Right lung (tissue), 5 donors: ENCODE results near the gene CFAP300. TPM values are rescaled to one million over a fixed set of nuclear protein-coding genes. Genes with fewer than 3 reads are reported as not detected.

Experiments used
- DNase-seq, 2 donors: peaks; one replicate each; pipeline ENCODE4 v3.0.0-alpha.2; 2013
- polyA plus RNA-seq, 5 donors: library from polyadenylated mRNA; unstranded; fragments of 120-200 nt; gene quantifications; one replicate each; pipeline versions ENCODE4 v1.2.1 to v1.2.3, GENCODE V29; 2013; ENCODE audit warnings: inconsistent platforms in 1 of 5, low replicate concordance in 1 of 5; ENCODE audit not compliant: insufficient read length in 5 of 5, insufficient read depth in 1 of 5

CFAP300 gene
- polyA plus RNA-seq, 5 donors: 6.0 to 10.6 (median 8.7) TPM

DNA sequence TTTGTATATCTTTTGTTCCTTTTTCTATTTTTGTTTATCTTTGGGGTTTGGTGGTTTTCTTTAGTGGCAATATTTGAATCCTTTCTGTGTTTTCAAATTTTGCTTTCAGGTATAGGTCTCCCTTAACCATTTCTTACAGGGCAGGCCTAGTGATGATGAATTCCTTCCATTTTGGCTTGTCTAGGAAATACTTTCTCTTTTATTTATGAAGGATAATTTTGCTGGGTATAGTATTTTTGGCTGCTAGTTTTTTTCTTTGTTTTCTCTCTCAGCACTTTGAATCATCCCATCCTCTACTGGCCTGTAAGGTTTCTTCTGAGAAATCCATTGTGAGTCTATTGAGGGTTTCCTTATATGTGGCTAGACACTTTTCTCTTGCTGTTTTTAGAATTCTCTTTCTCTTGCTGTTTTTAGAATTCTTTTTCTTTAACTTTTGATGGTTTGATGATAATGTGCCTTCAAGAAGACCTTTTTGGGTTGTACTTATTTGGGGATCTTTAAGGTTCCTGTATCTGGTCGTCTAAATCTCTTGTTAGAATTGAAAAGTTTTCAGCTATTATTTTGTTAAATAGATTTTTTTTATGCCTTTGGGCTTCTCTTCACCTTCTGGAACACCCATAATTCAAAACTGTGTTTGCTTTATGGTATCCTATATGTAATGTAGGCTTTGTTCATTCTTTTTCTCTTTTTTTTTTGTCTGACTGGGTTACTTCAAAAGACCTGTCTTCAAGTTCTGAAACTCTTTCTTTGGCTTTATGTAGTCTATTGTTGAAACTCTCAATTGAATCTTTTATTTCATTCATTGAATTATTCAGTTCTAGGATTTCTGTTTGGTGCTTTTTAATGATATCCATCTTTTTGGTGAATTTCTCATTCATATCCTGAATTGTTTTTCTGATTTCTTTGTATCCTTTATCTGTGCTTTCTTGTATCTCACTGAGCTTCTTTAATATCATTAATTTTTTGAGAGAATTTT is 24.5 kb downstream of the CFAP300 start:
- no peak for DNase-seq

DNA sequence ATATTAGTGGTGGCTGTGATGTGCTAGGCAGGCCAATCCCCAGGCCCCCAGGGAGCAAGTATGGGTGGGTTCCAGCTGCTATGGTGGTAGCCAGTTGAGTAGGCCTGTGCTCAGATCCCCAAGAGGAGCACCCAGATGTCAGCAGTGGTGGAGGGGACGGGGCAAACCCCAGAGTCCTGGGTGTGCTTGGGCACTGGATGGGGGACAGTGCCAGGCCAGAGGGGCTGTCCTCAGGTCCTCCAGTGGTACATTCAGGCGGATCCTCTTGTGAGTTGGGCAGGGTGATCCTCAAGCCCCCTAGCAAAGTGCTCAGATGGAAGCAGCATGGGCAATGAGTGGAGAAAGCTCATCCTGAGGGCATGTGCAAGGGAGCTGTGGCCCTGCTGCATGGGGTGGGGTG is 26.0 kb downstream of the CFAP300 start:
- no peak for DNase-seq

DNA sequence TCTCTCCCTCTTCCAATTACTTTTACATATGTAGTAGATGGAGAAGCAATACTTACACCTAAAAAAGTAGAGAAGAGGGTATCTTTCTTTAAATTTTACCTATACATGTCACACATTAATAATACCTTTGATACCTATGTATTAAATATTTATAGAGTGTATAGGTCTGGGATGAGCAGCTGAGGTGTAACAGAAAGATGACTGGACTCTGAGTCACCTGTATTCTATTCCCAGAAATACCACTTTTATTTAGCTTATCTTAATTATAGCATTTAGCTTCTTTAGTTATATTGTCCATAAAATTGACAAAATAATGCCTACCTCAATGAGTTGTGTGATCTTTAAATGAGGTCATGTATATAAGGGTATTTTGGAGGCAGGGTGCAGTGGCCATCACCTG is 32.4 kb downstream of the CFAP300 start:
- DNase-seq: no peak

DNA sequence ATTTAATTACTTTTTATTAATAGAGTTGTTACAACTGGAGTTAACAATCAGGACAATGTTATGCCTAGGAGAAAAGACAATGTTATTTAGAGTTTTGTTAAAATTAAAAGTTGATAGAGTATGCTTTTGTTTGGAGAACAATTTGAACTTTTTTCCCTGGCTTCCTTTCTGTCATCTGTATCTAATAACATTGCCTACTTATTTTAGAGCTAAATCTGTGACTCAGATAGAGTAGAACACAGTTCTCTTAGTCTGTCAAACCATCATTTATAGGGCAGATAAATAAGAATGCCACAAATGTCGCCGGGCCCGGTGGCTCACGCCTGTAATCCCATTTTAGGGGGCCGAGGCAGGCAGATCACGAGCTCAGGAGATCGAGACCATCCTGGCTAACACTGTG is 34.1 kb downstream of the CFAP300 start:
- no peak for DNase-seq

DNA sequence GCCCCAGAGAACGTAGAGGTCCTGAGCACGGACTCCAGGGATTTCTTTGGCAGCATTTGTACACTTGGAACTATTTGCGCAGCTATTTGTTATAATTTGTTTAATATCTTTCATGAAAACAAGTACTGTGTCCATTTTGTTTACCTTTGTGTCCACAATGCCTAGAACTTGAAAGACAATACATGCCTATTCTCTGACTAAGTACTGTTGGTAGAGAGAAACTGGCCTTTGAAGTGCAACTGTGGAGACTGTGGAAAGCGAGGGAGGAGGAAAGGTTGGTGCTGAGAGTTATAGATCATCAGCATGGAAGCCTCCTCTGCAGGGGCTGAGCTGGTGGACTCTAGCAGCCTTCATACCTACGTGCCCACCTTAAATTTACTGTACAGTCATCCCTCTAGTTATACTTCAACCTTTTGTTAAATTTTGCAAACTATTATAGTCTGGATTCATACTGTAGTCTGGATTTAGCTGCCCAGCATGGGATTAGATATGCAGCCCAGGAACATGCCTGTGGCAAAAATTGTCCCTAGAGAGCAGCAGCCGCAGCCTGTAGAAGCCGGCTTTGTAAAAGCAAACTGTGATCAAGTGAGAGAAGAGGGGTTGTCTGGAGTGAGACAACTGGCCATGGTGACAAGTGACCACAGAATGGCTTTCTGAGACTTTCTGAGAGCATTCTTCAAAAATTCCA is 38.8 kb downstream of the CFAP300 start:
- no peak for DNase-seq

DNA sequence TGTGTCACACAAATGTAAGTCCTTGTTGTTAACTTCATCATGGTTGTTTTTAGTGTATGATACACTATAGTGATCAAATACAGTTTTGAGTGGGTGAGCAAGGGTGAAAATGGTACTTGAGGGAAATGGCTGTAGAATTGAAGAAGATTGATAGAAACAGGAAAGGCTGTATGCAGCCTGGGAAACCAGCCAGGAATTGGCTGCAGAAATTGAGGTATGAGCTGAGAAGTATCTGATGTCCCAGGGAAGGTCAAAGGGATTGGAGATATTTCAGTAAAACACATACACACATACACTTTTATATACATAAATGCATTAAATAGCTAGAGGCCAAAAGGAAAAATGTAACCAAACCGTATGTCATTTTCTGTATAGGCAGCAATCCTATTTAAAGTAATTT is 49.9 kb downstream of the CFAP300 start:
- DNase-seq: no peak

DNA sequence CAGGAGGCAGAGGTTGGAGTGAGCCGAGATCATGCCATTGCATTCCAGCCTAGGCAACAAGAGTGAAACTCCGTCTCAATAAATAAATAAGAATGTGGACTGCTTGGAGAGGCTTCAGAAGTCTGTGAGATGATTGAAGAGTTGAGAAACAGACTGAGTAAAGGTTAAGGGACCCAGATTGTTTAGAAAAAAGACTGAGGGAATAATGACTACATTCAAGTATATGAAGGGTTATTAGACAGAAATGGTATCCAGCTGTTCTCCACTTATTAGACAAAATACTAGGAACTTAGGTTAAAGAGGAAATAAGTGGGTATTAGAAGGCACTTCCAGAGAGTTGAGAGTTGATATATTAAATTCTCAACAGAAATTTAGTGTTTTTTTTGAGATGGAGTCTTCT is 52.5 kb downstream of the CFAP300 start:
- DNase-seq: peak in 1 of 2 donors; percentile 40

DNA sequence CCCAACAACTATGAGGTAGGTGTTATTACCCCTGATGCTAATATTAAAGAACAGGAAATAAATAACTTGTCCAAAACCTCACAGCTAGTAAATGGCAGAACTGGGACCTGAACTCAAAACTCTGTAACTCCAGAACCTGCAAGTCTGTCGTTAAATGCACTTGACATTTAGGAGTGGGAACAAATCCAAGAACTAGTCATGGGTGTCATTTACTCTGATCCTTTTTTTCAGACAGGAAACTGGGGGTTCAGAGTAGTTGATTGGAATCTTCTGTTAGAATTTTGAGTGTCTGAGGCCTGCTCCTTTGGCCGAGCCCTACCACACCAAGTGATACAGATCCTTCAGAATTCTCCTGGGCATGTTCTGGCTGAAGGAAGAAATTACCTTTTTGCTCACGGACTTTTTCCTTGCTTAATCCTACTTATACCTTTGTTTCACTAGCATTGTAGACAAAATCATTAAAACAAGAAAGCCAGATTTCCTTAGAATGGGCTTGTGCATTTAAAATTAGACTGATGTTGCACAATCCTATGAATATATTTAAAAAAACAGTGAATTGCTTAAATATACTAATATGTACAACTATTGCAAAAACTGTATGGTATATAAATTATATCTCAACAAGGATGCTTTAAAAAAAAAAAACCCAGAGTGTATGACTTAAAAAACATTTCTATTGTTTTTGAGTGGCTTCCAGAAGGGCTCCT is 61.6 kb downstream of the CFAP300 start:
- DNase-seq: no peak

DNA sequence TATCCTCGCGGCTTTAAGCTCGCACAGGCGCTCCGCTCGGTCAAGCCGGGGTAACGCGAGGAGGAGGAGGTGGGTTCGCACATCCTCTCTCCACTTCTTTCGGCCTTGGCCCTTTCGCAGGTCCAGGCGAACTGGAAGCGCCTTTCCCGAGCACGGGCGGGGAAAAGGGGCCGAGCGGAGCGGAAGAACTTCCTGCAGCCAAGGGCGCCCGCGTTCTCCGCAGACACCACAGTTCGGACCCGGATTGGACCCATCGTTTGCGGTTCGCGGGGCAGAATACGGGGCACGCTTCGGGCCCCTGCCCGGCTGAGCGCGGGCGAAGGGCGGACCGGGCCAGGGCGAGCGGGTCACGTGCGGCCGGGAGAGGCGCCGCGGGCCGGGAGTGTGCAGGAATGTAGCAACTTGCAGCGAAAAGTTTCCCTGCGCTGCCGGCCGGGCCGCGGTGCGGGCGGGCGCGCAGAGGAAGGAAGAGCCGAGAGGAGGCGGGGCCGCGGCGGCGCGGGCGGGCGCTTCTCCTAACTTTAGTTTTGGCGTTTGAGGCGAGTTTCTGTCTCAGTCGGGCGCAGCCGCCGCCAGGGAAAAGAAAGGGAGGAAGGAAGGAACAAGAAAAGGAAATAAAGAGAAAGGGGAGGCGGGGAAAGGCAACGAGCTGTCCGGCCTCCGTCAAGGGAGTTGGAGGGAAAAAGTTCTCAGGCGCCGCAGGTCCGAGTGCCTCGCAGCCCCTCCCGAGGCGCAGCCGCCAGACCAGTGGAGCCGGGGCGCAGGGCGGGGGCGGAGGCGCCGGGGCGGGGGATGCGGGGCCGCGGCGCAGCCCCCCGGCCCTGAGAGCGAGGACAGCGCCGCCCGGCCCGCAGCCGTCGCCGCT is 62.9 kb downstream of the CFAP300 start, which contains the start of gene YAP1:
Gene YAP1 (plus strand): TSS at position 552 of the 865 bp plus-strand sequence. CDS start 402 bp downstream, outside the sequence.
- peak; percentile 94 to 96 for DNase-seq

DNA sequence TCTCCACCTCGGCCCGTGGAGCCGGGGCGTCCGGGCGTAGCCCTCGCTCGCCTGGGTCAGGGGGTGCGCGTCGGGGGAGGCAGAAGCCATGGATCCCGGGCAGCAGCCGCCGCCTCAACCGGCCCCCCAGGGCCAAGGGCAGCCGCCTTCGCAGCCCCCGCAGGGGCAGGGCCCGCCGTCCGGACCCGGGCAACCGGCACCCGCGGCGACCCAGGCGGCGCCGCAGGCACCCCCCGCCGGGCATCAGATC is 63.4 kb downstream of the CFAP300 start:
- no peak for DNase-seq

DNA sequence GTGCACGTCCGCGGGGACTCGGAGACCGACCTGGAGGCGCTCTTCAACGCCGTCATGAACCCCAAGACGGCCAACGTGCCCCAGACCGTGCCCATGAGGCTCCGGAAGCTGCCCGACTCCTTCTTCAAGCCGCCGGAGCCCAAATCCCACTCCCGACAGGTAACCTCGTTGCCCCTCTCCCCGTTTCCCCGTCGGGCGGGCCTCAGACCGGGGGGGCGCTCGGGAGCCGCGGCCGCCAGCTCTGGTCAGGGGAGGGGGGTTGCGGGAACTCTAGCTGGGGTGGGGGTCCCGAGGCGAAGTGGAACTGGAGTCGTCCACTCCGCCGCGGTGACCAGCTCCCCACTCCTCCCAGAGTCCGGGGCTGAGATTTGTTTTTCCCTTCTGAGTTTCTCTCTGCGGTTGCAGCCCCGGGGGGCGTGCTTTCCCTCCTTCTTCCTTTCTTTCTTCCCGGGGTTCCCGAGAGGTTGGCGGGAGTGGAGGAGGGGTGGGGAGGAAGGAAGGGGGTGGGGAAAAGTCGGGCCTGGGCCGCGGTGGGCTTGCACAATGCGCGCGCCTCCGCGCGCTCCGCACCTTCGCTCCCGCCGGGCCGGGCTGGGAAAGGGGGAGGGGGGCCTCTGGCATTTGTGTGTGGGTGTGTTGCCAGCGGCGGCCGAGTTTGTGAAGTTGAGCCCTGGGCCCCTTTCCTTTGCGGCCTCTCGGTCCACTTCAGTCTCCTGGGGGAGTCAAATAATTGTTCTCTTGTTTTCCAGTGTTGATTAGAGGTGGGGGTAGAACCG is 64.0 kb downstream of the CFAP300 start:
- peak; percentile 92 for DNase-seq

DNA sequence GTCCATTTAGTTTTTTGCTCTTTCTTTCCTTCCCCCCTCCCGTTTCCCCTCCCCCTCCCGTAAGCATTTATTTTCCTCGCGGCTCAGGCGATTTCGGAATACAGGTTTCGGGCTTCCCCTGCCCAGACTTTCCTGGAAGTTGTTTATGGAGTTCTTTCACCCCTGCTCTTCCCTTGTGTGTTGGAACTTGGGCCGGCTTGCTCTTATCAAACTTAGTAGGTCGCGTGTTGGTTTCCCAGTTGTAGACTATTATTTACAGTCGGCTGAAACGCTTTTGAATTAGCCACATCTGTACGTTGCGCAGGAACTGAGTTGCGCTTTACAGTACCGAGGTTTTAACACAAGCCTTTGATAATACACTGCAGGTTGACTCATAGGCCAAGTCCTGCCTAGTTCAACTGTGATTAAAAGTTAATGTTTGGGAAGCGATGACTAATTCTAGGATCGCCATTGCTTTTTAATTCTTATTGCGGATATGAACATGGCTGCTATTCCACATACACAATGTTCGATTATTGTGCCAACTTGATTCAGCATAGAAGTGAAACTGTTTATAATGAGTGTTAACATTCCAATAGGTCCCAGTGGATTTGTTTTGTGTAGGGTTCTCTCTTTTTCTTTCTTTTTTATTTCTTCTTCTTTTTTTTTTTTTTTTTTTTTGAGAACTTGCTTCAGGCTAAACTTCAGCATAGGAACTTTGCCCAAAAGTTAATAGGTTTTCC is 64.7 kb downstream of the CFAP300 start:
- no peak for DNase-seq

DNA sequence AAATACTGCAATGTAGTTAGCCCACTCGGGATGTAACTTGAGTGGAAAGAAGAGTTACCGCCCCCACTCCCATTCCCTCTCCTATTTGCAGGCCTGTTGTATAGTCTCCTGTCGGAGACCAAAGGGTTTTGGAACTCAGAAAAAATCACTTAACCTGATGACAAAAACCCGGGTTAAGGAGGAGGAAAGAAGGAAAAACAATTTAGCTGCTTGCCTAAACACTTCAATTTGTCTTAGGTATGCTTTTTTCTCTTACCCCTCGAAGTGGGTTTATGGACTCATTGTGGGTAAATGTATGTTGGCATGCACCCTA is 65.2 kb downstream of the CFAP300 start:
- DNase-seq: peak in 1 of 2 donors; percentile 40

DNA sequence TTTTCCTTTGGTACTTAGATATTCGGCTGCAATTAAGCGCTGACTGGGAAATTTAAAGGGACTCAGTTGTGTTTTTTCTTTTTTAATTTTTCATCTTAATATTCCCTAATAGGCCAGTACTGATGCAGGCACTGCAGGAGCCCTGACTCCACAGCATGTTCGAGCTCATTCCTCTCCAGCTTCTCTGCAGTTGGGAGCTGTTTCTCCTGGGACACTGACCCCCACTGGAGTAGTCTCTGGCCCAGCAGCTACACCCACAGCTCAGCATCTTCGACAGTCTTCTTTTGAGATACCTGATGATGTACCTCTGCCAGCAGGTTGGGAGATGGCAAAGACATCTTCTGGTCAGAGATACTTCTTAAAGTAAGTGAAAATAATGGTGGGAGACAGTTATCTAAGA is 66.8 kb downstream of the CFAP300 start:
- DNase-seq: no peak

DNA sequence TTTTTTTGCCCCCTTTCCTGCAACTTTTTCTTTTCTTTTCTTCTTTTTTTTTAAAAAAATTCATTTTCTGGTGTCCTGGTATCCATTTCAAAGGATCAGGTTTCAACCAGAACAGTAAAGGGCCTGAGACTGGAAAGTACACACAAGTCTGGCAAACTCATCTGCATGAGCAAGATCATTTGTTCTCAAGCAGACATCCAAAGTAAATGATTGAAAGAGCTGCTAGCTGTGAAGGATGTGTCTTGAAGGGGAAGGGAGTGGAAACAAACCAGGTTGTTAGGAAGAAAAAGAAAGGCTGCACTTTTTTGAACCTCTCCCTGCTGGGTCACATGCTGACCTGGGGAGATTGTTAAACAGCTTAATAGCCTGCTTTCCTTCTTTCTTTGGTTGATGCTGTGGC is 68.3 kb downstream of the CFAP300 start:
- peak; percentile 36 to 38 for DNase-seq

DNA sequence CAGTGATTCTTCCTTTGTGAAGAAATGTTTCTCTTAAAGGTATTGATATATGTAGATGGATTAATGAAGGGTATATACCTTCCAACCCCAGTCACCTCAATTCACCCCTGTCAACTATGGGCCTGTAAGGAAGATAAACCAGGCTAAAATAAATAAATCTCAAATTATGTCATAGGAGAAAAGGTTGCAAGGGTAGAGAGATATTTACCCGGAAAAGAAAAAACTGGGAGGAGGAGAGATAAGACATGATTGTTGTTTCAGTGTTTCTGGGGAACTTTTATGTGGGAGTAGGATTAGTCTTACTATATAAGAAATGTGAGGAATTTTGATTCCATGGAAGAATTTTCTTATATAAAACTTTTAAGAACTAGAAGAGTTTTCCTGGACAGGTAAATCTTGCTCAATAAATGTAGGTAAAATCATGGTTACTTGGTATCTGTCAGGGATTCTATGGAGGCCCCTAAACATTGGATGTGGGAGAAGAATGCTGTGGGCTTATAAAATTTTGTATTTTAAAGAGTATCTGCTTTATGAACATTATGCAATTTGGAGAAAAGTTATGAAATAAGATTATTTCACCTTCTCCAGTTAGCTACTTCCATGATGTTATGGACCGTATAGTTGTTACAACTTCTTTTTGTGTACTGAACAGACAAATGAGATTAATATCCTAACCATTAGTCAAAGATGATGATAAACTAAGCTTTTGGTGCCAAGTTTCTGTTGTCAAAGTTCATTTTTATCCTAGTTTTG is 69.4 kb downstream of the CFAP300 start:
- no peak for DNase-seq

DNA sequence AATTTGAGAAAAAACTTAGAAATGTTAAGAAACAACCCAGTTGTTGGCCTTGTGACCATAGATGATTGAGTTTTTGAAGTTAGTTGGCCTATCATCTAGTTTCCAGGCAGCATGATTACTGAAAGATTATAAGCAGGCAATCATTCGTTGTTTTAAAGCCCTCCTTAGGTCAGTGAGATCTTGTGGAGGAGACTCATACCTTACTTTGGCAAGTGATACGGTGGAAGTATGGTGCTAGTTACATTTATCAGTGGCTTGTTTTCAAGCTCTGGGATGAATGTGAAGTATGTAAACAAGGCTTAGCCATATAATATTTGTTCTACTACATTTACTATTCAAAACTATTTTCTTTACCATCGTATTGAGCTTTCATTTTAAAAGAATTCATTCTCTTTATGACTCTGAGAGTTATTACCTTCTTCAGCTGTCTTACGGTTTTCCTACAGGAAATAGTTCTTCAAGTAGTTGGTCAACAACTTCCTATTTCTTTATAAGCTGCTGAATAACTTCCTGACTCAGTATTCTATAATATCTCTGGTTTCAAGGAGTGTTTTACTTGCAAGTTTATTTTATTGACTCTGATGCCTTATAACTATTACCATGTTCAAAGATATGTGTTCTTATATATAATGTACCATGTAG is 70.4 kb downstream of the CFAP300 start:
- no peak for DNase-seq

DNA sequence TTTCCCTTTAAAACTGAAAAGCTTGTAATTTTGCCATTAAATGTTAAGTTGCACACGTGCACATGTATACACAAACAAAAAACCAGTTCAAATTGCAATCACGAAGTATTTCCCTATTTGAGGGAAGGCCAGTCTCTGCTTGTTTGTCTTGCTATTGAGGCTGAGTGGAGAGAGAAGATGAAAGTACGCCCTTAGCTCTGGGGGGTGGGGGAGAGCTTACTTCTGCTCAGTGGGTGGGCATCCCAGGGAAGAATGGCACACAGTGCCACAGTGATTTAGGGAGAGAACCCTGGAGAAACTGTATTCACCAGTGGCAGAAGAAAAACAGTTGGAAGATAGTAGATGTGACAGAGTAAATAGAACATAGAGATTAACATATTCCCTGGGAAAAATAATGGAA is 71.7 kb downstream of the CFAP300 start:
- DNase-seq: no peak

DNA sequence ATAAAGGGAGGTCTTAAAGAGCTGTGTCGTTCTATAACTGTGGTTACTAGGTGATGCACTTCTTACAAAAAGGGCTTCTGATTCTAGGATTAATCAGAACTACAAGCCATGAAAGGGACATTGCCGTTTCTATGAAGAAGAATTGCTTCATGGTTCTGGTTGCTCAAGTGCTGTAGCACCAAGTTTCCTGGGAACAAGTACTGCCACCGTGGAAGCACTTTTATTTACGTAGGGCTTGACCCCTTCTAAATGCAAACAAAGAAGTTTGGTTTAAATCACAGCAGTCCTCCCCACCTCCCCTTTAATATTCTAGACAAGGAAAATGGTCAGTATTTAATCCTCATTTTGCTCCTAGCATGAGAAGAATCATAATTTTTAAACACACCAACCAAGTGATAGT is 72.8 kb downstream of the CFAP300 start:
- no peak for DNase-seq
